Right lobe of liver (tissue), 6 donors: ENCODE results near the gene CCM2L. TPM values are rescaled to one million over a fixed set of nuclear protein-coding genes. Genes with fewer than 3 reads are reported as not detected.
A peak's percentile ranks its signal among the peaks of the same experiment; 100 is the strongest.
"Not testable (repeated sequence)": the region's sequence is repeated elsewhere in the genome, so short reads cannot be mapped to it uniquely, and the experiment has no call there.

ENCODE experiments used
- ATAC-seq, 4 donors: fragments of 200-7000 bp; cut with Tn5 transposase; one replicate each; pipeline ENCODE4 v1.9.1; 2020; ENCODE audit warnings: mild to moderate bottlenecking in 4 of 4, moderate library complexity in 4 of 4
- DNase-seq, 3 donors: peaks; one replicate each; pipeline ENCODE4 v3.0.0-alpha.2; 2020
- H3K27ac ChIP-seq, 3 donors: fragments of 200-600 bp; one replicate each; pipeline ENCODE4 v1.8.0; 2022
- H3K27me3 ChIP-seq, 2 donors: fragments of 200-600 bp; one replicate each; pipeline ENCODE4 v1.8.0; 2022
- H3K36me3 ChIP-seq, 4 donors: fragments of 200-600 bp; sonication (generic) in 1 of 4; one replicate each; pipeline versions ENCODE4 v1.5.1 to v1.8.0; 2017 to 2022; ENCODE audit warnings: control low read depth in 1 of 4
- H3K4me1 ChIP-seq, 4 donors: fragments of 200-600 bp; sonication (generic) in 1 of 4; one replicate each; pipeline versions ENCODE4 v1.5.1 to v1.8.0; 2017 to 2022; ENCODE audit warnings: control low read depth in 1 of 4
- H3K4me3 ChIP-seq, 3 donors: fragments of 200-600 bp; one replicate each; pipeline ENCODE4 v1.8.0; 2022
- H3K9me3 ChIP-seq, 4 donors: fragments of 200-600 bp; sonication (generic) in 1 of 4; one replicate each; pipeline versions ENCODE4 v1.5.1 to v1.8.0; 2017 to 2022; ENCODE audit warnings: control low read depth in 1 of 4
- POLR2A ChIP-seq: fragments of 450-650 bp; IDR thresholded peaks from one replicate; pipeline ENCODE4 v1.6.1; 2017; ENCODE audit warnings: antibody characterized with exemption, mild to moderate bottlenecking
- WGBS: methylation state at CpG from one replicate; pipeline ENCODE4 v1.1.6; 2018; ENCODE audit warnings: low coverage, low lambda C conversion rate; ENCODE audit not compliant: insufficient coverage; ENCODE audit errors: missing lambda C conversion rate; 5-methylcytosine and 5-hydroxymethylcytosine counted together
- intact Hi-C, 2 donors: fragments of 100-400 bp; cut with DNase I; formaldehyde crosslinking; loops; one replicate each; pipeline versions ENCODE4 v1.11.2 to v1.14.1; 2022
- total RNA-seq, 6 experiments: library from RNA; depleted of rRNA in 2 of 6; stranded (reverse); fragments of >200 nt in 2 of 6; fragmentation: NEBNext Ultra II Directional in 3 of 6; extraction: Animal tissue kit (Norgen Biotek cat#: 25700) in 3 of 6; gene quantifications; one replicate each; pipeline versions ENCODE4 v1.1.0 to v1.2.4, GENCODE V29; 2016 to 2023
- TF ChIP-seq, protein P1 (sequence below), 4 donors: fragments of 200-600 bp in 3 of 4; fragments of 450-650 bp in 1 of 4; IDR thresholded peaks; one replicate each; pipeline versions ENCODE4 v1.5.1 to v1.8.0; 2016 to 2022; ENCODE audit warnings: antibody characterized with exemption in 4 of 4, mild to moderate bottlenecking in 2 of 4
- donor health status: DM: no; HTN: yes; CAD: no.
- donor health status: DM: no; HTN: no; CAD: no.
- donor health status: DM: no; HTN: no; CAD: no.
- donor health status: DM: no; HTN: yes; CAD: no.
- donor health status: DM: no; HTN: yes; CAD: no.

CCM2L gene
- total RNA-seq, 6 experiments from 2014 or later, result 0.61 to 1.7 (median 0.89) TPM

DNA sequence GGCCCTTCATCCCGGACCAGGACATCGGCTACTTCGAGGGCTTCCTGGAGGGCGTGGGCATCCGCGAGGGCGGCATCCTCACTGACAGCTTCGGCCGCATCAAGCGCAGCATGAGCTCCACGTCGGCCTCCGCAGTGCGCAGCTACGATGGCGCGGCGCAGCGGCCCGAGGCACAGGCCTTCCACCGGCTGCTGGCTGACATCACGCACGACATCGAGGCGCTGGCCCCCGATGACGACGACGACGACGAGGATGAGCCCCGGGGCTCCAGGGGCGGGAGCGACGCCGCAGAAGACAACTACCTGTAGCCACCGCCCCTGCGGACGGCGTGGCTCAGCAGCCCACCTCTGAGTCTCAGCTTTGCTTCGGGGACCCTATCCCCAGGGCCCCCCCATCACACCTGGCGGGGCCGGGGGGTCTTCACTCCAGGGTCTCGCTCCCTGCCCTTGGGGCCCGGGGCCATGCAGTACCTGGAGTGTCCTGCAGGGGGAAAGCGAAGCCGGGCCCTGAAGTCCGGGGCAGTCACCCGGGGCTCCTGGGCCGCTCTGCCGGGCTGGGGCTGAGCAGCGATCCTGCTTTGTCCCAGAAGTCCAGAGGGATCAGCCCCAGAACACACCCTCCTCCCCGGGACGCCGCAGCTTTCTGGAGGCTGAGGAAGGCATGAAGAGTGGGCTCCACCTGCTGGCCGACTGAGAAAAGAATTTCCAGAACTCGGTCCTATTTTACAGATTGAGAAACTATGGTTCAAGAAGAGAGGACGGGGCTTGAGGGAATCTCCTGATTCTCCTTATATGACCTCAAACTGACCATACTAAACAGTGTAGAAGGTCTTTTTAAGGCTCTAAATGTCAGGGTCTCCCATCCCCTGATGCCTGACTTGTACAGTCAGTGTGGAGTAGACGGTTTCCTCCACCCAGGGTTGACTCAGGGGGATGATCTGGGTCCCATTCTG lies 21.0 kb downstream of the CCM2L start:
- peak; percentile 85 to 86 (median 85) for DNase-seq
- WGBS, result 16% methylated on average over 8 of the region's 59 CpGs
- ATAC-seq, result peak; percentile 93 to 96 (median 96)
- no peaks in the 10 kb centered on the region for H3K9me3 ChIP-seq
- peak overlapping the region in 2 of 3 donors; percentile 14 to 22 for H3K4me3 ChIP-seq
- no peaks in the 10 kb centered on the region for H3K27me3 ChIP-seq
- no peak overlapping the region for H3K27ac ChIP-seq
- intact Hi-C loops, result no loop called here
- peaks cover 0 to 9% (median 0%) of the 10 kb centered on the region in 4 donors for H3K4me1 ChIP-seq
- no peak for TF ChIP-seq POLR2A
- TF ChIP-seq, protein P1, sequence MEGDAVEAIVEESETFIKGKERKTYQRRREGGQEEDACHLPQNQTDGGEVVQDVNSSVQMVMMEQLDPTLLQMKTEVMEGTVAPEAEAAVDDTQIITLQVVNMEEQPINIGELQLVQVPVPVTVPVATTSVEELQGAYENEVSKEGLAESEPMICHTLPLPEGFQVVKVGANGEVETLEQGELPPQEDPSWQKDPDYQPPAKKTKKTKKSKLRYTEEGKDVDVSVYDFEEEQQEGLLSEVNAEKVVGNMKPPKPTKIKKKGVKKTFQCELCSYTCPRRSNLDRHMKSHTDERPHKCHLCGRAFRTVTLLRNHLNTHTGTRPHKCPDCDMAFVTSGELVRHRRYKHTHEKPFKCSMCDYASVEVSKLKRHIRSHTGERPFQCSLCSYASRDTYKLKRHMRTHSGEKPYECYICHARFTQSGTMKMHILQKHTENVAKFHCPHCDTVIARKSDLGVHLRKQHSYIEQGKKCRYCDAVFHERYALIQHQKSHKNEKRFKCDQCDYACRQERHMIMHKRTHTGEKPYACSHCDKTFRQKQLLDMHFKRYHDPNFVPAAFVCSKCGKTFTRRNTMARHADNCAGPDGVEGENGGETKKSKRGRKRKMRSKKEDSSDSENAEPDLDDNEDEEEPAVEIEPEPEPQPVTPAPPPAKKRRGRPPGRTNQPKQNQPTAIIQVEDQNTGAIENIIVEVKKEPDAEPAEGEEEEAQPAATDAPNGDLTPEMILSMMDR (IDR thresholded peaks at IDR 0.05), result peak; percentile 87 to 94 (median 92)
- H3K36me3 ChIP-seq, result no peaks in the 10 kb centered on the region

DNA sequence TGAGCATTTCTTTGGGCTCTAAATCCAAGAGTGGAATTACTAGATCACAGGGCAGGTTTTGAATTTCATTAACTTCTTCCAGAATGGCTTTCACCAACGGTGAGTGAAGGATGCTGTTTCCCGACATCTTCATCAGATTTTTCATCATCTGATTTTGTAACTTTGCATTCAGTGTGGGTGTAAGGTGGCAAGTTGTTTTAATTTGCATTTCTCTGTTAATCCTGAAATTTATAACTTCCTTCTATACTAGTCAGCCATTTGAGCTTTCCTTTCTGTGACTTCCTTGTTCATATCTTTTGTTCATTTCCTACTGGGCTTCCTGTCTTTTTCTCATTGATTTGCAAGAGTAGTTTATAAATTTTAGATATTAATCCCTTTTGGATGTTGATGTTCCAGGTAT lies 23.1 kb downstream of the CCM2L start:
- H3K4me3 ChIP-seq, result no peak overlapping the region
- H3K4me1 ChIP-seq, result peaks cover 0 to 9% (median 0%) of the 10 kb centered on the region in 4 donors
- H3K27ac ChIP-seq, result no peak overlapping the region
- TF ChIP-seq, protein P1 (IDR thresholded peaks at IDR 0.05), result no peak
- TF ChIP-seq POLR2A, result no peak
- ATAC-seq (no peak), DNase-seq (no peak)
- H3K36me3 ChIP-seq, result no peaks in the 10 kb centered on the region
- WGBS, result 21% methylated on average over 2 of the region's 2 CpGs
- H3K9me3 ChIP-seq, result no peaks in the 10 kb centered on the region
- intact Hi-C loops, result no loop called here
- H3K27me3 ChIP-seq, result no peaks in the 10 kb centered on the region

DNA sequence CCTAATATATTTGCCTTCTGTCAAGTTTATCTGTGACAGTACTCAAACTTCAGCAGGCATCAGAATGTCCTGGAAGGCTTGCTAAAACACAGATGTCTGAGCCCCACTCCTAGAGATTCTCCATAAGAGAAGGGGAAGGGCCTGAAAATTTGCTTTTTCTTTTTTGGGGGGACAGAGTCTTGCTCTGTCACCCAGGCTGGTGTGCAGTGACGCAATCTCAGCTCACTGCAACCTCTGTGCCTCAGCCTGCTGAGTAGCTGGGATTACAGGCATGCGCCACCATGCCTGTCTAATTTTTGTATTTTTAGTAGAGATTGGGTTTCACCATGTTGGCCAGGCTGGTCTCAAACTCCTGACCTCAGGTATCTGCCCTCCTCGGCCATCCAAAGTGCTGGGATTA lies 23.5 kb downstream of the CCM2L start:
- H3K4me3 ChIP-seq, DNase-seq, intact Hi-C loops, H3K4me1 ChIP-seq, H3K27ac ChIP-seq, H3K36me3 ChIP-seq, H3K9me3 ChIP-seq, H3K27me3 ChIP-seq, ATAC-seq: not testable (repeated sequence)
- 47% methylated on average over 2 of the region's 3 CpGs for WGBS

DNA sequence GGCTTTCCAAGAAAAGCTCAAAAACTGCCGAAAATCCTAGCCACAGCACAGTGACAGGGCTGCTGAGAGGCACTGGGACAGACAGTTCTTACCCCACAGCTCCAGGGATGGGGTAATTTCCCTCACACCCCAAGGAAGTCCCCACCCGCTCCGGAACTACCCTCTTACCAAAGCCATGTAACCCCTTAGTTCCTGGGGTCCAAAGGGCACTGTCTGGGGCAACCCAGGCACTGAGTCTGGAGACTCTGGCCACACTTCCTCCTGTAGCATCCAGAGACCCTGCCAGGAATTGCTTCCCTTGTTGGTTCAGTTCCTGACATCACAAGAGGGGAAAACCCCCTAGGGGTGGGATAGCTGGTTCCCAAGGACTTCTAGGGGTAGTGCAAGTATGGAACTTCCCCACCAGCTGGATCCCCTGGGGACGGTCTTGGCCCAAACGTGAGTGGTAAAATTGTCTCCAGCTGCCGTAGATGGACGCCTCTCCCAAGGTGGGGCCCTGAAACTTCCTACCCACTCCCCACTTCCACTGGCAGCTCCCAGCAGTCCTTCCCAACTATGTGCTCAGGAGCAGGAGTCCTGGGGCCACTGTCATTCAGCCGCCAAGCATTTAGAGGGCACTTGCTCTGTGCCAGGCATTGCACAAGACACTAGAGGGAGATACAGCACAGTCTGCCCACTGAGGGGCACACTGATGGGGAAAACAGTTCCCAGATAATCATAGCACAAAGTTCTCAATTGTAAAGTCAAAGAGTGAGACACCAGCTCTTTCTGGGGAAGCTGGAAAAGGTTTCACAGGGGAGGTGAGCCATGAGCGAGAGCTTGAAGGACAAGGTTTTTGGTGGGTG lies 24.6 kb downstream of the CCM2L start:
- Histone ChIP-seq H3K27me3 (no peaks in the 10 kb centered on the region), H3K4me1 (peaks cover 0 to 9% (median 0%) of the 10 kb centered on the region in 4 donors), H3K9me3 (no peaks in the 10 kb centered on the region), H3K27ac (no peak overlapping the region), H3K4me3 (no peak overlapping the region), H3K36me3 (no peaks in the 10 kb centered on the region)
- peak; percentile 20 to 43 (median 36) for ATAC-seq
- TF ChIP-seq, protein P1 (IDR thresholded peaks at IDR 0.05), result no peak
- no peak for TF ChIP-seq POLR2A
- WGBS, result 48% methylated on average over 5 of the region's 9 CpGs
- intact Hi-C loops, result no loop called here
- no peak for DNase-seq
